Osteocyte (in vitro differentiated cells): ENCODE results near the gene CLCN4. TPM values are rescaled to one million over a fixed set of nuclear protein-coding genes. Genes with fewer than 3 reads are reported as not detected.

Source experiments
- DNase-seq: peaks from one replicate; pipeline ENCODE4 v3.0.0; 2021; ENCODE audit warnings: mixed read lengths; ENCODE audit not compliant: unreplicated experiment; ENCODE audit errors: extremely low spot score
- H3K27ac Mint-ChIP-seq: one replicate; pipeline ENCODE4 v1.8.0; 2021; ENCODE audit warnings: mild to moderate bottlenecking, mixed read lengths; ENCODE audit not compliant: unreplicated experiment
- H3K27me3 Mint-ChIP-seq: one replicate; pipeline ENCODE4 v1.8.0; 2021; ENCODE audit warnings: mixed read lengths; ENCODE audit not compliant: unreplicated experiment
- H3K36me3 Mint-ChIP-seq: one replicate; pipeline ENCODE4 v1.8.0; 2021; ENCODE audit warnings: mixed read lengths; ENCODE audit not compliant: unreplicated experiment
- H3K4me1 Mint-ChIP-seq: one replicate; pipeline ENCODE4 v1.8.0; 2021; ENCODE audit warnings: mixed read lengths; ENCODE audit not compliant: unreplicated experiment
- H3K4me3 Mint-ChIP-seq: one replicate; pipeline ENCODE4 v1.8.0; 2021; ENCODE audit warnings: mild to moderate bottlenecking, moderate library complexity, mixed read lengths; ENCODE audit not compliant: unreplicated experiment
- H3K9me3 Mint-ChIP-seq: one replicate; pipeline ENCODE4 v1.8.0; 2021; ENCODE audit warnings: mixed read lengths; ENCODE audit not compliant: unreplicated experiment
- CTCF ChIP-seq: fragments of 200-600 bp; sonication (generic); IDR thresholded peaks from 2 replicates; pipeline ENCODE4 v1.5.0; 2021; ENCODE audit warnings: antibody characterized with exemption, mild to moderate bottlenecking, moderate library complexity
- total RNA-seq: library from RNA; stranded (reverse); gene quantifications from 2 replicates; pipeline ENCODE4 v1.2.1, GENCODE V29; 2021

CLCN4 gene
- total RNA-seq, 1 donor from 2014 or later = 2.3 TPM

DNA sequence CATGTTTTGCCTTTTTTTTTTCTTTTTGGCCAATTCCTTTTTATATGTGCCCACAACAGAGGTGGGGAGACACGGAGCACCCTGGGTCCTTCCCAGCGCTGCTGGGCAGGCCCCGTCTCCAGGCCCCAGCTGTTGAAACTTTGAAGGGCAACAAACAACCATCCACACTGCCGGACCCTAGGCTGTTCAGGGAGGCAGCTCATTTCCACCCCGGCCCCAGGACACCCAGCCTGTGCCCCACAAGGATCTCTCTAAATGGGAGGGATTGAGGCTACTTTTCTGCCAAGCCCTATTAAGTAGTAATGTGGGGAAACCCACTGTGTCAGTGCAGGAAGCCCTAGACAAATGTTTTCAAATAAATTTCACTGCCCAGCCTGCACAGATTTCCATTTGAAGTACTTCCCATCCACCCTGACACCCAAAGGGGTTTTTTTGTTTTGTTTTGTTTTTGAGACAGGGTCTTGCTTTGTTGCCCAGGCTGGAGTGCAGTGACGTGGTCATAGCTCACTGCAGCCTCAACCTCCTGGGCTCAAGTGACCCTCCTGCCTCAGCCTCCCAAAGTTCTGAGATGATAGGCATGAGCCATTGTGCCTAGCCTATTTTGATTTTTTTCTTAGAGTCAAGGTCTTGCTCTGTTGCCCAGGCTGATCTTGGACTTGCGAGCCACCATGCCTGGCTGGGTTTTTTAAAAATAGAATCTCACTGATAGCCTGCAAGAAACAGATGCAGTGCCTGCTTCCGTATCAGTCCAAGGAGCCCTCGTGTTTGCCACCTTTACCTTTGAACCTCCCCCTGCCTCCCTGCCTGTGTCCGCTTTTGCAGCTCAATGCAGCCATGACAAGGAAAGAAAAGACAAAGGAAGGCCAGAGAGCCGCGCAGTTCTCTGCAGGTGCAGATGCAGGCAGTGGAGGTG lies 13.4 kb upstream of the CLCN4 start:
- DNase-seq = no peak
- Mint-ChIP-seq H3K27ac (no peak overlapping the region), H3K9me3 (peaks cover 8% of the 10 kb centered on the region), H3K4me1 (no peaks in the 10 kb centered on the region), H3K27me3 (no peaks in the 10 kb centered on the region), H3K36me3 (peaks cover 25% of the 10 kb centered on the region), H3K4me3 (no peak overlapping the region)
- no peak for TF ChIP-seq CTCF

- peaks cover 4% of the 10 kb centered on the region for H3K9me3 Mint-ChIP-seq
These were observed 10.4 kb upstream of the CLCN4 start for GRCh38 chrX:10146346-10146745.

GRCh38 chrX:10152086-10152485 lies 4.7 kb upstream of the CLCN4 start:
- no peak overlapping the region for H3K4me3 Mint-ChIP-seq
- H3K9me3 Mint-ChIP-seq = no peaks in the 10 kb centered on the region
- H3K36me3 Mint-ChIP-seq = no peaks in the 10 kb centered on the region
- H3K27me3 Mint-ChIP-seq = no peaks in the 10 kb centered on the region
- DNase-seq = no peak
- no peak for TF ChIP-seq CTCF
- H3K4me1 Mint-ChIP-seq = peaks cover 12% of the 10 kb centered on the region
- no peak overlapping the region for H3K27ac Mint-ChIP-seq

More at GRCh38 chrX:10146346-10146745, 10.4 kb upstream of the CLCN4 start:
- H3K4me1 Mint-ChIP-seq = no peaks in the 10 kb centered on the region
- no peak for DNase-seq
- H3K4me3 Mint-ChIP-seq = no peak overlapping the region
- no peak overlapping the region for H3K27ac Mint-ChIP-seq
- H3K27me3 Mint-ChIP-seq = no peaks in the 10 kb centered on the region
- no peak for TF ChIP-seq CTCF
- peaks cover 13% of the 10 kb centered on the region for H3K36me3 Mint-ChIP-seq

- TF ChIP-seq CTCF = no peak
- Mint-ChIP-seq H3K4me3 (no peak overlapping the region), H3K27ac (no peak overlapping the region), H3K4me1 (peaks cover 24% of the 10 kb centered on the region), H3K36me3 (no peaks in the 10 kb centered on the region), H3K27me3 (no peaks in the 10 kb centered on the region), H3K9me3 (no peaks in the 10 kb centered on the region)
- no peak for DNase-seq
These were observed 1.6 kb upstream of the CLCN4 start for GRCh38 chrX:10155137-10155536.

DNA sequence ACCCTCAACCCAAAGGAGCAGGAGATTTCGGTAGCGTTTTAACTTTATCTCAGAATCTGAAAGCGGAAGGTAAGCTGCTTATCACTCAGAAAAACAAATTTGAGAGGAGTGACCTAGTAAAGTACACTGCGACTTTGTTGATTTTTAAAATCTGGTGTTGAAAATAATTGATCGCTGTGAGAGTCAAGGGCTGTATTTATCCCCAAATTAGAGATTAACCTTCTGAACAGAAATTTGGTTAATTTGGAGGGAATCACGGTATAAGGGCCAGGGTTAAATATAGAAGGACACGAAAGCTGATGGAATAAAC lies 212 bp downstream of the CLCN4 start:
- TF ChIP-seq CTCF = no peak
- Mint-ChIP-seq H3K27me3 (no peaks in the 10 kb centered on the region), H3K36me3 (no peaks in the 10 kb centered on the region), H3K4me3 (peak overlapping the region; percentile 62), H3K27ac (peak overlapping the region; percentile 82), H3K9me3 (no peaks in the 10 kb centered on the region), H3K4me1 (peaks cover 26% of the 10 kb centered on the region)
- no peak for DNase-seq
